Mesodermal cell (in vitro differentiated cells): ENCODE measurements around the gene VAT1.

ENCODE experiments used
- H3K27ac ChIP-seq: 2 replicates; pipeline ENCODE4 v1.7.0; 2013; ENCODE audit warnings: mild to moderate bottlenecking, low read depth, low read length, moderate library complexity; ENCODE audit not compliant: severe bottlenecking
- H3K36me3 ChIP-seq: 2 replicates; pipeline ENCODE4 v1.7.1; 2013; ENCODE audit warnings: mild to moderate bottlenecking, low read length, moderate library complexity; ENCODE audit not compliant: control insufficient read depth, insufficient read depth
- H3K4me1 ChIP-seq: one replicate; pipeline ENCODE4 v1.7.1; 2013; ENCODE audit warnings: mild to moderate bottlenecking, low read length; ENCODE audit not compliant: insufficient read depth, control insufficient read depth, poor library complexity, severe bottlenecking
- H3K4me3 ChIP-seq: 2 replicates; pipeline ENCODE4 v1.7.0; 2013; ENCODE audit warnings: low read length, control low read depth, mild to moderate bottlenecking; ENCODE audit not compliant: insufficient read depth, poor library complexity, severe bottlenecking; ENCODE audit errors: extremely low read depth
- H3K9me3 ChIP-seq: 2 replicates; pipeline ENCODE4 v1.7.1; 2013; ENCODE audit warnings: mild to moderate bottlenecking, low read length, moderate library complexity; ENCODE audit not compliant: control insufficient read depth
- WGBS, 2 experiments: methylation state at CpG; one replicate each; pipeline ENCODE4 v1.1.5; 2013; ENCODE audit warnings: missing lambda C conversion rate in 2 of 2; ENCODE audit not compliant: insufficient coverage in 2 of 2; 5-methylcytosine and 5-hydroxymethylcytosine counted together

Gene VAT1

GRCh38 chr17:43026595-43026994 lies 4.4 kb upstream of the VAT1 start:
- Histone ChIP-seq H3K4me1 (no peaks in the 10 kb centered on the region), H3K36me3 (no peaks in the 10 kb centered on the region), H3K4me3 (no peak overlapping the region), H3K9me3 (no peaks in the 10 kb centered on the region), H3K27ac (no peak overlapping the region)
- WGBS, 2 experiments: 93% methylated on average over 3 of the region's 5 CpGs; no CpG with 5 or more reads in 1 of the 2 experiments

GRCh38 chr17:43025766-43026537 lies 3.8 kb upstream of the VAT1 start:
- no peaks in the 10 kb centered on the region for H3K4me1 ChIP-seq
- 82 to 85% methylated on average over 11 to 13 of the region's 16 CpGs for WGBS, 2 experiments
- no peaks in the 10 kb centered on the region for H3K36me3 ChIP-seq
- no peak overlapping the region for H3K27ac ChIP-seq
- H3K9me3 ChIP-seq: no peaks in the 10 kb centered on the region
- peak overlapping the region; percentile 63 for H3K4me3 ChIP-seq

- H3K4me3 ChIP-seq: peak overlapping the region; percentile 63
- 2 to 4% methylated on average over 19 to 27 of the region's 27 CpGs for WGBS, 2 experiments
- H3K9me3 ChIP-seq: no peaks in the 10 kb centered on the region
- H3K4me1 ChIP-seq: peaks cover 2% of the 10 kb centered on the region
- peaks cover 5% of the 10 kb centered on the region for H3K36me3 ChIP-seq
- H3K27ac ChIP-seq: no peak overlapping the region
These were observed 3.1 kb upstream of the VAT1 start for GRCh38 chr17:43025290-43025657.

GRCh38 chr17:43024407-43025289 lies 2.5 kb upstream of the VAT1 start, which contains the start of gene RND2:
RND2 (plus strand) TSS chr17:43025231; CDS start chr17:43025348, 117 bp downstream.
- WGBS, 2 experiments: 1 to 2% methylated on average over 27 to 33 of the region's 61 CpGs
- Histone ChIP-seq H3K36me3 (peaks cover 5% of the 10 kb centered on the region), H3K4me3 (peak within 1 kb of the TSS; percentile 63), H3K4me1 (peaks cover 9% of the 10 kb centered on the region), H3K27ac (peak within 1 kb of the TSS; percentile 91), H3K9me3 (no peaks in the 10 kb centered on the region)

GRCh38 chr17:43020789-43021740 lies 1.1 kb downstream of the VAT1 start:
- Histone ChIP-seq H3K4me3 (peak overlapping the region; percentile 98), H3K4me1 (peaks cover 32% of the 10 kb centered on the region), H3K36me3 (peaks cover 40% of the 10 kb centered on the region), H3K9me3 (no peaks in the 10 kb centered on the region), H3K27ac (peak overlapping the region; percentile 91)
- WGBS, 2 experiments: 3 to 12% methylated on average over 8 to 10 of the region's 40 CpGs

- Histone ChIP-seq H3K9me3 (no peaks in the 10 kb centered on the region), H3K36me3 (peaks cover 50% of the 10 kb centered on the region), H3K4me1 (peaks cover 42% of the 10 kb centered on the region), H3K4me3 (peak overlapping the region; percentile 98), H3K27ac (peak overlapping the region; percentile 64)
- 80 to 92% methylated on average over 1 to 2 of the region's 6 CpGs for WGBS, 2 experiments
These were observed 2.1 kb downstream of the VAT1 start for GRCh38 chr17:43020030-43020621.

- Histone ChIP-seq H3K4me3 (peak overlapping the region; percentile 98), H3K9me3 (no peaks in the 10 kb centered on the region), H3K36me3 (peaks cover 57% of the 10 kb centered on the region), H3K27ac (peak overlapping the region; percentile 64), H3K4me1 (peaks cover 49% of the 10 kb centered on the region)
- WGBS, 2 experiments: 90% methylated on average over 2 to 5 of the region's 7 CpGs
These were observed 2.8 kb downstream of the VAT1 start for GRCh38 chr17:43019418-43019817.

- peaks cover 51% of the 10 kb centered on the region for H3K4me1 ChIP-seq
- no peak overlapping the region for H3K27ac ChIP-seq
- no peaks in the 10 kb centered on the region for H3K9me3 ChIP-seq
- H3K36me3 ChIP-seq: peaks cover 58% of the 10 kb centered on the region
- H3K4me3 ChIP-seq: peak overlapping the region; percentile 98
- 100% methylated on average over 2 of the region's 4 CpGs for WGBS, 2 experiments
These were observed 3.3 kb downstream of the VAT1 start for GRCh38 chr17:43018932-43019331.

GRCh38 chr17:43018008-43018853 lies 4.0 kb downstream of the VAT1 start:
- 83 to 87% methylated on average over 15 to 16 of the region's 19 CpGs for WGBS, 2 experiments
- Histone ChIP-seq H3K27ac (peak overlapping the region; percentile 62), H3K4me1 (peaks cover 51% of the 10 kb centered on the region), H3K36me3 (peaks cover 58% of the 10 kb centered on the region), H3K9me3 (no peaks in the 10 kb centered on the region), H3K4me3 (no peak overlapping the region)
